Epithelial cell of umbilical artery (primary cell): Measurements from ENCODE around the gene PCAT6. TPM values are rescaled to one million over a fixed set of nuclear protein-coding genes. Genes with fewer than 3 reads are reported as not detected.

Experiments
- total RNA-seq: library from RNA; depleted of rRNA; stranded (reverse); fragments of >200 nt; gene quantifications from 2 replicates; pipeline ENCODE4 v1.2.3, GENCODE V29; 2014

The PCAT6 gene
- total RNA-seq, result 1.1 TPM in 1 of 2 replicates, not detected in the other

DNA sequence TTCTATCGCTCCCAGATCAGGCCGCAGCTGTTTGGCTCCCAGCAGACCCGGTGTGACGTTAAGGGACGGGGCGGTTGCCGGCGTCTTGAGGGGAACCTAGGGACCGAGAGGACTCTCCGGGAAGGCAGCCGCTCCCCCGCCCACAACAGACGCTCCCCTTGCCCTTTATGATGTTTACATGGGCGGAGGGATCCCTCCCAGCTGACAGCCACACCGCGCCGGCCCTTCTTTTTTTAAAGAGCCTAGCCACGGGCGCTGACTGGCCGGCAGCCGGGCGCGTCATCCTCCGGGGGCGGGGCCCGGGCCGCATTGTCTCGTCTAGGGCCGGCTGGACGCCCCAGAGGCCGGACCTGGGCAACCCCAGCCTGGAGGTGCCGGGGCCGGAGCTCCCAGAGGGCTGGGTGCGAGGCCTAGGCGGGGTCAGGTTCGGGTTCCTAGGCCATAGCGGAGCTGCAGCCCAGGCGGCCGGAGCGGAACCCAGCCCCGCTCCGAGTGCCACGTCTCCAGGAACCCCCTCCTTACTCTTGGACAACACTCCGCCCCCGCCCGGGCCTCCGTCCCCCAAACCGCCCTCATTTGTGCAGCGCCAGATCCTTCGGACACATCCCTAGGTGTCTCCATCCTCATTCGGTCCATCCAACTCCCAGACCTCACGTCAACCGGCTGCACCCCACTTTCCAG, at the start of gene PCAT6:
PCAT6 (plus strand) TSS at position 340 of the 681 bp plus-strand sequence.

DNA sequence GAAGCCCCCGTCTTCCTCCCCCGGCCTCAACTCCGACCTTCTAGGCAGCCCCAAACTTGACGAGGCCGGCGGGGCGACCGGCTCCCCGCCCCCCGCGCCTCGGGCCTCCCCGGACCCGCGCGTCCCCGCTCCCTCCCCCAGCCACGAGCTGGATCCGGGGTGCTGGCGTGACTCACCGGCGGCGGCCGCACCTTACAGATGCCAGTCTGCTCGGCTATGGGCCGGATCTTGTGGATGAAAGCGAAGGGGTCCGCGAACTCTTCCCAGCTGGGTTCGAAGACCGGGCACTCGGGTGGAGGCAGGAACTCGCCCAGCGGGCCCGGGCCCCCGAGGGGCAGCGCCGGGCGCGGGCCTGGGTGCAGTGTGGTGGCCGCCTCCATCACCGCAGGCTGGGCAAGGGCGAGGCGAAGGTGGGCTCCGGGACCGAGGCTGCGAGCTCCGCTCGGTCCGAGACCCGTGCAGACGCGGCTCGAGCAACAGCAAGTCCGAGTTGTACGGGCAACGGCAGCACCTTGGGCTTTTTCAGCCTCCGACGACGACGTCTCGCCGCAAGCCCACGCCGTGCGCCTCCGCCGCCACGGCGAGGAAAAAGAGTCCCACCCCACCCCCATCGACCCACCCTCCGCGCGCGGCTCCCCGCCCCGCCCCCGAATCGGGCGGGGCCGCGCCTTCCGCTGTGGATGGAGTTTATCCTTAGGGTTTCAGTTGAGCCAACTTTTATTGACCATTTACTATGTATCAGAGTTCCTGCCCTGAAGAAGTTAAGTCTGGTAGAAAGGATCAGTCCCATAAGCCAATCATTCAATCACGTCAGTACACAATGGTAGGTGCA, 2.6 kb upstream of the PCAT6 start, which contains the start of gene KDM5B:
KDM5B (minus strand) TSS at position 496 of the 832 bp plus-strand sequence; CDS start at position 380, 116 bp downstream.

Other genes with a start within 250 kb of the PCAT6 start
- gene SYT2, start 100.5 kb upstream of the PCAT6 start, total RNA-seq, result not detected in 2 replicates
- gene KDM5B, start 2.5 kb upstream of the PCAT6 start, total RNA-seq, result 58.1 and 61.1 TPM in 2 replicates
- 5.8 and 8.1 TPM in 2 replicates for gene RABIF, start 78.2 kb downstream of the PCAT6 start, total RNA-seq
- gene KLHL12, start 116.3 kb downstream of the PCAT6 start, total RNA-seq, result 28.3 and 35.6 TPM in 2 replicates
- 93.9 and 98.3 TPM in 2 replicates for gene ADIPOR1, start 147.4 kb downstream of the PCAT6 start, total RNA-seq
- 20.8 and 23.1 TPM in 2 replicates for gene CYB5R1, start 156.3 kb downstream of the PCAT6 start, total RNA-seq
- 125 and 129 TPM in 2 replicates for gene TMEM183A, start 196.4 kb downstream of the PCAT6 start, total RNA-seq
- under 0.01 and 0.32 TPM in 2 replicates for gene PPFIA4, start 215.5 kb downstream of the PCAT6 start, total RNA-seq